ENCODE data around the gene UMODL1. TPM values are rescaled to one million over a fixed set of nuclear protein-coding genes. Genes with fewer than 3 reads are reported as not detected.

UMODL1 gene
- total RNA-seq, 1 experiment from 2014 or later, result not detected

- Histone ChIP-seq H3K9me2 (ENCODE audit: insufficient read depth) (no peaks in the 10 kb centered on the region), H4K20me1 (ENCODE audit: insufficient read depth) (no peaks in the 10 kb centered on the region), H3K79me2 (ENCODE audit: low read depth) (no peaks in the 10 kb centered on the region), H3K36me3 (ENCODE audit: low read depth) (no peaks in the 10 kb centered on the region), H3K4me1 (replicated peaks; ENCODE audit: insufficient read depth) (no peaks in the 10 kb centered on the region), H3K4me2 (no peak overlapping the region), H2AFZ (no peak overlapping the region), H3K27me3 (ENCODE audit: insufficient read depth, low read depth) (no peaks in the 10 kb centered on the region), H3K4me3 (no peak overlapping the region), H3F3A (ENCODE audit: insufficient read depth, low read depth) (no peaks in the 10 kb centered on the region), H3K27ac (no peak overlapping the region), H3K9me3 (ENCODE audit: insufficient read depth, low read depth) (no peaks in the 10 kb centered on the region)
- no peak for DNase-seq
- no TSS peak for BruUV-seq (replicated peaks)
- intact Hi-C loops (cut with micrococcal nuclease; ENCODE audit: unreplicated experiment), result no loop called here
- POLR2A ChIA-PET (ENCODE audit: unreplicated experiment), result no interaction called here
- CTCF ChIA-PET, result no interaction called here
- TF ChIP-seq, protein P1, sequence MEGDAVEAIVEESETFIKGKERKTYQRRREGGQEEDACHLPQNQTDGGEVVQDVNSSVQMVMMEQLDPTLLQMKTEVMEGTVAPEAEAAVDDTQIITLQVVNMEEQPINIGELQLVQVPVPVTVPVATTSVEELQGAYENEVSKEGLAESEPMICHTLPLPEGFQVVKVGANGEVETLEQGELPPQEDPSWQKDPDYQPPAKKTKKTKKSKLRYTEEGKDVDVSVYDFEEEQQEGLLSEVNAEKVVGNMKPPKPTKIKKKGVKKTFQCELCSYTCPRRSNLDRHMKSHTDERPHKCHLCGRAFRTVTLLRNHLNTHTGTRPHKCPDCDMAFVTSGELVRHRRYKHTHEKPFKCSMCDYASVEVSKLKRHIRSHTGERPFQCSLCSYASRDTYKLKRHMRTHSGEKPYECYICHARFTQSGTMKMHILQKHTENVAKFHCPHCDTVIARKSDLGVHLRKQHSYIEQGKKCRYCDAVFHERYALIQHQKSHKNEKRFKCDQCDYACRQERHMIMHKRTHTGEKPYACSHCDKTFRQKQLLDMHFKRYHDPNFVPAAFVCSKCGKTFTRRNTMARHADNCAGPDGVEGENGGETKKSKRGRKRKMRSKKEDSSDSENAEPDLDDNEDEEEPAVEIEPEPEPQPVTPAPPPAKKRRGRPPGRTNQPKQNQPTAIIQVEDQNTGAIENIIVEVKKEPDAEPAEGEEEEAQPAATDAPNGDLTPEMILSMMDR (conservative IDR thresholded peaks at IDR 0.05), result no peak
- no peak for TF ChIP-seq EZH2 (IDR thresholded peaks at IDR 0.05; ENCODE audit: low read depth)
These were observed 8.2 kb downstream of the UMODL1 start for GRCh38 chr21:42079008-42079938.

DNA sequence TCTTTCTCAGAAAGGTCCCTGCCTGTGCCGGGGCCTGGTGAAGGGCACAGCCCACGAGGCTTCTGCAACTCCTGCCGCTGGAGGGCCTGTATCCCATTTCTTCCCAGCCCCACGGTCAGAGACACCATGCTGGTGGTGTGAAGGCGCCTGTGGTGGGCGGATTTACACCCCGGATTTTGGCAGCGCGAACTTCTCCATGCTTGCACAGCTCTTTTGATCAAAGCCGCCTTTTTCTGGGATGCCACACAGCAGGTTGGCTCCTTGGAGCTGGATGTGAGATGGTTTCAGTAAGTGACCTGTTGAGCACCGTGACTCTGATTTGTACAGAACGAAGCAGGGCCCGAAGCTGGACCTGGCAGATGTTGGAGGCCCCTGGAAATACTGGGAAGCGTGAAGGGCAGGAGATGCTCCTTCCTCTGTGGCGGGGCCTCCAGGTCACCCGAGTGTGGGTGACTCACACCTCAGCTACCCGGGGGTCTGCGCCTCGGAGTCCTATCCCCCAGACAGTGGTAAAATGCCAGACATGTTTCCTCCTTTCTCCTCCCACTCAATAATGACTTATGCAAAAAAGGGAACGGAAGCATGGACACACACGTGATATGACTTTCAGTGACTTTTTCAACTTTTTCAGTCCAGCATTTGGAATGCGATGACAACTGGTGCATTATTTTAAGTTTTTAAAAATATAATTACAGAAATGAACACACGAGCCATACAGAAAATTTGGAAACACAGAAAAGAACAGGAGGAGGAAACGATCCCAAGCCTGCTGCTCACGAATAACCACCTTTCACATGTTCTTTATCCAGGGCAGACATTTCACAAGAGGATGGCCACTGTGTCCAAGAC, 9.0 kb downstream of the UMODL1 start:
- H3K9me2 ChIP-seq (ENCODE audit: insufficient read depth), result no peaks in the 10 kb centered on the region
- no peaks in the 10 kb centered on the region for H3F3A ChIP-seq (ENCODE audit: insufficient read depth, low read depth)
- CTCF ChIA-PET, result no interaction called here
- H3K4me1 ChIP-seq (replicated peaks; ENCODE audit: insufficient read depth), result no peaks in the 10 kb centered on the region
- no peaks in the 10 kb centered on the region for H3K79me2 ChIP-seq (ENCODE audit: low read depth)
- no peaks in the 10 kb centered on the region for H3K27me3 ChIP-seq (ENCODE audit: insufficient read depth, low read depth)
- TF ChIP-seq EZH2 (IDR thresholded peaks at IDR 0.05; ENCODE audit: low read depth), result no peak
- TF ChIP-seq, protein P1 (conservative IDR thresholded peaks at IDR 0.05), result no peak
- no peak for DNase-seq
- H3K4me2 ChIP-seq, result no peak overlapping the region
- intact Hi-C loops (cut with micrococcal nuclease; ENCODE audit: unreplicated experiment), result no loop called here
- H2AFZ ChIP-seq, result no peak overlapping the region
- no peak overlapping the region for H3K4me3 ChIP-seq
- no TSS peak for BruUV-seq (replicated peaks)
- no peak overlapping the region for H3K27ac ChIP-seq
- H3K36me3 ChIP-seq (ENCODE audit: low read depth), result no peaks in the 10 kb centered on the region
- H4K20me1 ChIP-seq (ENCODE audit: insufficient read depth), result no peaks in the 10 kb centered on the region
- H3K9me3 ChIP-seq (ENCODE audit: insufficient read depth, low read depth), result no peaks in the 10 kb centered on the region
- POLR2A ChIA-PET (ENCODE audit: unreplicated experiment), result no interaction called here

DNA sequence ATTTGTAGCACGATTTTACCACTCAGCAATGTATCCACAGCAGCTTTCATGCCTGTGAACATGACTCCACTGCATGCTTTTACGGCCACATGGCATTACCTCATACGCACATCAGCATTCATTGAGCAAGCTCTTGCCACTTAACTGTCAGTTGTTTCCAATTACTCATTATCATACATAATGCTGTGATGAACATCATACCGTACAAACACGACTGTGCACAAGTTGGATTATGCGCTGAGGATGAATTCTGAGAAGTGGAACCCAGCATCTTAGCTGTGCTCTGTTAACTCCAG, 9.6 kb downstream of the UMODL1 start:
- H3F3A ChIP-seq (ENCODE audit: insufficient read depth, low read depth), result no peaks in the 10 kb centered on the region
- no peaks in the 10 kb centered on the region for H3K9me2 ChIP-seq (ENCODE audit: insufficient read depth)
- intact Hi-C loops (cut with micrococcal nuclease; ENCODE audit: unreplicated experiment), result no loop called here
- DNase-seq, result no peak
- no peaks in the 10 kb centered on the region for H3K27me3 ChIP-seq (ENCODE audit: insufficient read depth, low read depth)
- CTCF ChIA-PET, result no interaction called here
- H3K4me2 ChIP-seq, result no peak overlapping the region
- H3K9me3 ChIP-seq (ENCODE audit: insufficient read depth, low read depth), result no peaks in the 10 kb centered on the region
- H2AFZ ChIP-seq, result no peak overlapping the region
- no peaks in the 10 kb centered on the region for H4K20me1 ChIP-seq (ENCODE audit: insufficient read depth)
- H3K36me3 ChIP-seq (ENCODE audit: low read depth), result no peaks in the 10 kb centered on the region
- no peak overlapping the region for H3K27ac ChIP-seq
- TF ChIP-seq, protein P1 (conservative IDR thresholded peaks at IDR 0.05), result no peak
- no peak for TF ChIP-seq EZH2 (IDR thresholded peaks at IDR 0.05; ENCODE audit: low read depth)
- no TSS peak for BruUV-seq (replicated peaks)
- no peaks in the 10 kb centered on the region for H3K4me1 ChIP-seq (replicated peaks; ENCODE audit: insufficient read depth)
- POLR2A ChIA-PET (ENCODE audit: unreplicated experiment), result no interaction called here
- H3K79me2 ChIP-seq (ENCODE audit: low read depth), result no peaks in the 10 kb centered on the region
- no peak overlapping the region for H3K4me3 ChIP-seq
